MM.1S (cell line): Measurements from ENCODE around the gene OPRD1.

Experiments used
- EZH2 ChIP-seq: fragments of 300-600 bp; sonication (generic); optimal IDR thresholded peaks from 2 replicates; pipeline ENCODE3; 2017; ENCODE audit warnings: low read depth, mild to moderate bottlenecking, antibody characterized with exemption, low read length, mixed read lengths
- TF ChIP-seq, protein P1 (sequence below): fragments of 300-600 bp; sonication (generic); IDR thresholded peaks from 2 replicates; pipeline ENCODE4 v1.5.1; 2016; ENCODE audit warnings: antibody characterized with exemption, low read length, mixed read lengths

DNA sequence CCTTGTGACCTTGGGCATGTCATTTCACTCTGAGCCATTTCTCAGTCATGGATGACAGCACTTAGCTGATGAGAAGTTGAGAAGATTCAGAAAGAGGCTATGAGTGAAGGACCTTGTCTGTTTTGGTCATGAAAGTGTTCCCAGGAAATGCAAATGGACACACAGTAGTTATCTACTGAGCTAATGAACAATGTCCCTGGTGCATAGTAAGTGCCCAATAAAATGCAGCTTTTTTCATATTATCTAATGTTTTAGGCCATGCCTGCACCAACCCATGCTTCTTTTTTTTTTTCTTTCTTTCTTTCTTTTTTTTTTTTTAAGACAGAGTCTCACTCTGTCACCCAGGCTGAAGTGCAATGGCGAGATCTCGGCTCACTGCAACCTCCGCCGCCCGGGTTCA is 58.0 kb downstream of the OPRD1 start:
- TF ChIP-seq, protein P1, sequence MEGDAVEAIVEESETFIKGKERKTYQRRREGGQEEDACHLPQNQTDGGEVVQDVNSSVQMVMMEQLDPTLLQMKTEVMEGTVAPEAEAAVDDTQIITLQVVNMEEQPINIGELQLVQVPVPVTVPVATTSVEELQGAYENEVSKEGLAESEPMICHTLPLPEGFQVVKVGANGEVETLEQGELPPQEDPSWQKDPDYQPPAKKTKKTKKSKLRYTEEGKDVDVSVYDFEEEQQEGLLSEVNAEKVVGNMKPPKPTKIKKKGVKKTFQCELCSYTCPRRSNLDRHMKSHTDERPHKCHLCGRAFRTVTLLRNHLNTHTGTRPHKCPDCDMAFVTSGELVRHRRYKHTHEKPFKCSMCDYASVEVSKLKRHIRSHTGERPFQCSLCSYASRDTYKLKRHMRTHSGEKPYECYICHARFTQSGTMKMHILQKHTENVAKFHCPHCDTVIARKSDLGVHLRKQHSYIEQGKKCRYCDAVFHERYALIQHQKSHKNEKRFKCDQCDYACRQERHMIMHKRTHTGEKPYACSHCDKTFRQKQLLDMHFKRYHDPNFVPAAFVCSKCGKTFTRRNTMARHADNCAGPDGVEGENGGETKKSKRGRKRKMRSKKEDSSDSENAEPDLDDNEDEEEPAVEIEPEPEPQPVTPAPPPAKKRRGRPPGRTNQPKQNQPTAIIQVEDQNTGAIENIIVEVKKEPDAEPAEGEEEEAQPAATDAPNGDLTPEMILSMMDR, result no peak
- TF ChIP-seq EZH2, result no peak
